ENCODE results near the gene C19orf18.
A peak's percentile ranks its signal among the peaks of the same experiment; 100 is the strongest.

The C19orf18 gene

DNA sequence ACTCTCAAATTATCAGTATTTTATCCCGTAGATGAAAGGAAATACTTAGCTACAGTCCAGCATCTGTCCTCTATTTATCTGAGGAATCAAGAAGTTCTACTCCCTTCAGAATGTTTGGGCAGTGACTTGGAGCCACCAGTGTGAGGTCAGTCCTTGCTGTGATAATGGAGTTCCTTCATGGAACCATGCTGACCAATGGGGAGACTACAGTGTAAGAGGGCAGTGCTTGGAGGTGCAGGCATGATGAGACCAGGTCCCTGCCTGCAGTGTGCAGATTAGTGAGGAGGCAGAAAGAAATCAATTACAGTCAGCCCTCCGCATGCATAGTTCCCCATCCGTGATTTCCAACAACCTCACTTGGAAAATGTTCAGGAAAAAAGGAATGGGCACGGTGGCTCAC, at the start of gene C19orf18:
Gene C19orf18, minus strand, starts transcription at position 101 of the 400 bp plus-strand sequence. CDS start 102 bp downstream, outside the sequence.
- no peak for DNase-seq (ENCODE audit: low read depth)
- TF ChIP-seq, protein P1, sequence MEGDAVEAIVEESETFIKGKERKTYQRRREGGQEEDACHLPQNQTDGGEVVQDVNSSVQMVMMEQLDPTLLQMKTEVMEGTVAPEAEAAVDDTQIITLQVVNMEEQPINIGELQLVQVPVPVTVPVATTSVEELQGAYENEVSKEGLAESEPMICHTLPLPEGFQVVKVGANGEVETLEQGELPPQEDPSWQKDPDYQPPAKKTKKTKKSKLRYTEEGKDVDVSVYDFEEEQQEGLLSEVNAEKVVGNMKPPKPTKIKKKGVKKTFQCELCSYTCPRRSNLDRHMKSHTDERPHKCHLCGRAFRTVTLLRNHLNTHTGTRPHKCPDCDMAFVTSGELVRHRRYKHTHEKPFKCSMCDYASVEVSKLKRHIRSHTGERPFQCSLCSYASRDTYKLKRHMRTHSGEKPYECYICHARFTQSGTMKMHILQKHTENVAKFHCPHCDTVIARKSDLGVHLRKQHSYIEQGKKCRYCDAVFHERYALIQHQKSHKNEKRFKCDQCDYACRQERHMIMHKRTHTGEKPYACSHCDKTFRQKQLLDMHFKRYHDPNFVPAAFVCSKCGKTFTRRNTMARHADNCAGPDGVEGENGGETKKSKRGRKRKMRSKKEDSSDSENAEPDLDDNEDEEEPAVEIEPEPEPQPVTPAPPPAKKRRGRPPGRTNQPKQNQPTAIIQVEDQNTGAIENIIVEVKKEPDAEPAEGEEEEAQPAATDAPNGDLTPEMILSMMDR (IDR thresholded peaks at IDR 0.05; ENCODE audit: insufficient read depth, low read depth, low read length, missing control alignments), result no peak
- no peak within 1 kb of the TSS for H3K4me3 ChIP-seq (ENCODE audit: low read length)

DNA sequence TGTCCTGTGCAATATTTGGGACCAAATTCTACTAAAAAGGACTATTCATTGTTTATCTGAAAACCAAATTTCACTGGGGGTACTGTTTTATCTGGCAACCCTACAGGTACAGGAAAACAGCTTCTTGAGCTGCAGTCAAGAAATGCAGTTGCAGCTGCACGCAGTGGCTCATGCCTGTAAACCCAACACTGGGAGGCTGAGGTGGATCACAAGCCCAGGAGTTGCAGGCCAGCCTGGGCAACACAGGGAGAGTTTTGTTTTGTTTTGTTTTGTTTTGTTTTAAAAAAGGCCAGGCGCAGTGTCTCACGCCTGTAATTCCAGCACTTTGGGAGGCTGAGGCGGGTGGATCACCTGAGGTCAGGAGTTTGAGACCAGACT, 47.9 kb upstream of the C19orf18 start:
- no peak for DNase-seq (ENCODE audit: low read depth)
- TF ChIP-seq, protein P1 (IDR thresholded peaks at IDR 0.05; ENCODE audit: insufficient read depth, low read depth, low read length, missing control alignments), result no peak
- no peak overlapping the region for H3K4me3 ChIP-seq (ENCODE audit: low read length)

DNA sequence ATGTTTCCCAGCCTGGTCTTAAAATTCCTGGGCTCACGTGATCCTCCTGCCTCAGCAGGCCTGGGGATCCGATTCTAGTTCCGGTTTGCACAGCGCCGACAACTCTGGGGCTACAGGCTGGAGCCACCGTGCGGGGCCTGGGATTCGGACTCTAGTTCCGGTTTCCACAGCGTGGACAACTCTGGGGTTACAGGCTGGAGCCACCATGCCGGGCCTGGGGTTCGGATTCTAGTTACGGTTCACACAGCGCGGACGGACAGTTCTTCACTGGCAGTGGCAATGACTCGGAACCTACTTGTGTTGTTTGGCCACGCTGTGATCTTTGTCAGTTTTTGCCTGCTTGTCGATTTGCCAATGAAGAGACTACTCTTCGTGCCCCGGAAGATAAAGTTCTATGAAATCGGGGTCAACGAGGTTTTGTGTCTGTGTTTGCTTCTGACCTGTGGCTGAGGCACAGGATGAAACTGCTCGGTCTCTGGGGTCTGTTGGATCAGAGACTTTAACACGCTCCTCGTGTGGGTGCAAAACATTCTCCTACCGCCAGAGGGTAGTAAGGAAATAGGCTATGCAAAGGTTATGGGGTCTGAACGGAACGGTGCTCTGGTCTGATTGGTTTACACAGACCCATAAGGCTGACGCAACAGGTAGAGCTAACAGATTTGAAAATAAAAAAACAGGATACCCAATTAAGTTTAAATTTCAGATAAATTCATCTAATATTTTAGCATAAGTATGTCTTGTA, 47.4 kb upstream of the C19orf18 start:
- DNase-seq (ENCODE audit: low read depth), result peak; percentile 22

DNA sequence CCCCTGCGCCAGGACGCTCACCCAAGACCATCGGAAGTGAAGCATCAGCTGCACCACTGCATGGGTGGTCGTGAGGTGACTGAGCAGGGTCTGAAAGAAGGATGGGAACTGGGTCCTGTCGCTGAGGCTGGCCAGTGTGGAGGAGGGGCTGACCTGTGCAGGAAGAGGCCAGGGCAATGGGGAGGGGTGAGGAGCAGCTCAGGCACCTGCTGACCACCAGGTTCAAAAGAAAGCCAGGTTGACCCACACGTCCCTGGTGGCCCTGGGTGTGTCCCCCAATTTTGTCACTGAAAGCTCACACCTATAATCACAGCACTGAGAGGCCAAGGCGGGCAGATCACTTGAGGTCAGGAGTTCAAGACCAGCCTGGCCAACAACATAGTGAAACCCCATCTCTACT, 45.8 kb upstream of the C19orf18 start:
- DNase-seq (ENCODE audit: low read depth), result no peak
- no peak overlapping the region for H3K4me3 ChIP-seq (ENCODE audit: low read length)
- TF ChIP-seq, protein P1 (IDR thresholded peaks at IDR 0.05; ENCODE audit: insufficient read depth, low read depth, low read length, missing control alignments), result no peak

More for the DNA sequence above, 47.4 kb upstream of the C19orf18 start:
- no peak overlapping the region for H3K4me3 ChIP-seq (ENCODE audit: low read length)
- TF ChIP-seq, protein P1 (IDR thresholded peaks at IDR 0.05; ENCODE audit: insufficient read depth, low read depth, low read length, missing control alignments), result peak; percentile 21

DNA sequence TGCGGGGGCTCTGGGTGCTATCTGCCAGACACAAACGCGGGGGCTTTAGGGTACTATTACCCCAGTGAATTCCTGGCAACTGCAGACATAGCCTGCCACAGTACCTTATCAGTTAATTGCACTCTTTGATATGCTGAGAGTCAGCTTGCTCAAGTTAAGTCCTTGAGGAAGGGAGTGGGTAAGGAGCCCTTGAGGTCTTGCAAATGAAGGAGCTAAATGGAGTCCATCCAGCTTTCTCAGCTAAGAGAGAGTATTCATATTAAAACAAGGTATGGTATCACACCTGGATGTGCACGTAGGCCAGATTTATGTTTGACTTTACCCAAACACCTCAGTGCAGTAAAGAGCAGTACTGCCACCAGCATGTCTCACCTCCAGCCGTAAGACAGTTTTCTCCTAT, 39.8 kb upstream of the C19orf18 start:
- H3K4me3 ChIP-seq (ENCODE audit: low read length), result no peak overlapping the region
- no peak for DNase-seq (ENCODE audit: low read depth)
- TF ChIP-seq, protein P1 (IDR thresholded peaks at IDR 0.05; ENCODE audit: insufficient read depth, low read depth, low read length, missing control alignments), result no peak

DNA sequence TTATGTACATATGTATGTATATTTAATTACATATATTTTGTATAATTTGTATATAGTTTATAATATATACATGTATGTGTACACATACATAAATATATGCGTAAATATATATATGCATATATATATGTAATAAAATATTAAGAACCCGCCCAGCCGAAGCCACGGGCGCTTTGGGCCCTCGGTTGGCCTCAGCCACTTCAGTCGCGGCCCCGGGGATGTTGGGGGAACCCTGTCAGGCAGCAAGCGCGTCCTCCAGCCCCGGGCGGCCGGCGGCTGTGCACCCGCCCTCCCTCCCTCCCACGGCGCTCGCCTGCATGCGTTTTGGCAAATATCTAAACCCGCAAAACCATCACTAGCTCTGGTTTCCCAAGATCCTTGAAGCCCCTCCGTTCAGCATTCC, 36.2 kb upstream of the C19orf18 start:
- TF ChIP-seq, protein P1 (IDR thresholded peaks at IDR 0.05; ENCODE audit: insufficient read depth, low read depth, low read length, missing control alignments), result no peak
- H3K4me3 ChIP-seq (ENCODE audit: low read length), result peak overlapping the region; percentile 67
- DNase-seq (ENCODE audit: low read depth), result no peak
